Stimulated activated CD8-positive, alpha-beta memory T cell treated with anti-CD3 and anti-CD28 coated beads, Interleukin-2, amount 100 ng/mL, for 48 hours (primary cell): ENCODE measurements around the gene LZTR1.
"Not testable (repeated sequence)": the region's sequence is repeated elsewhere in the genome, so short reads cannot be mapped to it uniquely, and the experiment has no call there.

Experiments used
- DNase-seq, 2 donors: peaks; one replicate each; pipeline ENCODE4 v3.0.0-alpha.2; 2020; ENCODE audit warnings: low read depth in 2 of 2

The LZTR1 gene

GRCh38 chr22:20996598-20997535, 14.8 kb downstream of the LZTR1 start:
- no peak for DNase-seq

GRCh38 chr22:20997536-20998257, 15.6 kb downstream of the LZTR1 start:
- no peak for DNase-seq

GRCh38 chr22:20998411-20999336, 16.6 kb downstream of the LZTR1 start:
- no peak for DNase-seq

GRCh38 chr22:20999350-21000206, 17.5 kb downstream of the LZTR1 start:
- DNase-seq: no peak

GRCh38 chr22:21000207-21000986, 18.3 kb downstream of the LZTR1 start:
- no peak for DNase-seq

GRCh38 chr22:21000987-21001600, 19.0 kb downstream of the LZTR1 start:
- DNase-seq: no peak

- peak; percentile 92 to 98 for DNase-seq
Measured at GRCh38 chr22:21001601-21002325, 19.7 kb downstream of the LZTR1 start, which contains the start of gene THAP7. THAP7 (minus strand) TSS chr22:21002118; CDS start chr22:21001911, 207 bp downstream.

- DNase-seq: no peak
Measured at GRCh38 chr22:21003782-21004181, 21.7 kb downstream of the LZTR1 start.

- not testable (repeated sequence) for DNase-seq
Measured at GRCh38 chr22:21009208-21009607, 27.1 kb downstream of the LZTR1 start.

GRCh38 chr22:21009638-21010425, 27.7 kb downstream of the LZTR1 start:
- no peak for DNase-seq

GRCh38 chr22:21010426-21011113, 28.5 kb downstream of the LZTR1 start:
- DNase-seq: no peak

GRCh38 chr22:21012446-21013407, 30.6 kb downstream of the LZTR1 start:
- DNase-seq: no peak

- no peak for DNase-seq
Measured at GRCh38 chr22:21013657-21014201, 31.6 kb downstream of the LZTR1 start.

GRCh38 chr22:21014202-21014725, 32.2 kb downstream of the LZTR1 start:
- DNase-seq: peak; percentile 85 to 87

GRCh38 chr22:21014726-21015465, 32.8 kb downstream of the LZTR1 start, which contains the start of gene P2RX6:
P2RX6 (plus strand) TSS chr22:21015165; CDS start chr22:21015175, 10 bp downstream.
- DNase-seq: no peak
